Mucosa of descending colon (tissue), 3 donors: Measurements from ENCODE around the gene MAN1C1. TPM values are rescaled to one million over a fixed set of nuclear protein-coding genes. Genes with fewer than 3 reads are reported as not detected.

Source experiments
- ATAC-seq: fragments of 200-7000 bp; cut with Tn5 transposase; one replicate; pipeline ENCODE4 v1.9.1; 2020; ENCODE audit warnings: mild to moderate bottlenecking, moderate library complexity
- DNase-seq, 3 donors: peaks; one replicate each; pipeline ENCODE4 v3.0.0-alpha.2; 2020
- H3K36me3 ChIP-seq: fragments of 200-600 bp; one replicate; pipeline ENCODE4 v1.8.0; 2021; ENCODE audit warnings: low read depth, mild to moderate bottlenecking
- H3K4me1 ChIP-seq: fragments of 200-600 bp; one replicate; pipeline ENCODE4 v1.8.0; 2021; ENCODE audit warnings: low read depth, mild to moderate bottlenecking
- H3K4me3 ChIP-seq: fragments of 200-600 bp; one replicate; pipeline ENCODE4 v1.8.0; 2021; ENCODE audit warnings: mild to moderate bottlenecking
- H3K9me3 ChIP-seq: fragments of 200-600 bp; one replicate; pipeline ENCODE4 v1.8.0; 2021; ENCODE audit warnings: mild to moderate bottlenecking
- intact Hi-C, 2 donors: fragments of 100-400 bp; cut with DNase I in 1 of 2; cut with micrococcal nuclease in 1 of 2; formaldehyde crosslinking; loops; one replicate each; pipeline versions ENCODE4 v1.11.0 to v1.11.1; 2022; cut with DNase I, micrococcal nuclease
- total RNA-seq, 3 donors: library from RNA; stranded (reverse); fragmentation: NEBNext Ultra II Directional in 2 of 3; extraction: Animal tissue kit (Norgen Biotek cat#: 25700) in 2 of 3; gene quantifications; one replicate each; pipeline versions ENCODE4 v1.2.1 to v1.2.4, GENCODE V29; 2021 to 2023
- TF ChIP-seq, protein P1 (sequence below): fragments of 200-600 bp; IDR thresholded peaks from one replicate; pipeline ENCODE4 v1.8.0; 2022; ENCODE audit warnings: antibody characterized with exemption, mild to moderate bottlenecking
- donor health status: DM: no; HTN: no; CAD: no; lungs with moderate emphysema.
- donor health status: DM: no; HTN: no; CAD: no.
- donor health status: DM: no; HTN: yes; CAD: no.

The MAN1C1 gene
- total RNA-seq, 3 donors from 2014 or later = 2.5 to 22.0 (median 6.1) TPM

DNA sequence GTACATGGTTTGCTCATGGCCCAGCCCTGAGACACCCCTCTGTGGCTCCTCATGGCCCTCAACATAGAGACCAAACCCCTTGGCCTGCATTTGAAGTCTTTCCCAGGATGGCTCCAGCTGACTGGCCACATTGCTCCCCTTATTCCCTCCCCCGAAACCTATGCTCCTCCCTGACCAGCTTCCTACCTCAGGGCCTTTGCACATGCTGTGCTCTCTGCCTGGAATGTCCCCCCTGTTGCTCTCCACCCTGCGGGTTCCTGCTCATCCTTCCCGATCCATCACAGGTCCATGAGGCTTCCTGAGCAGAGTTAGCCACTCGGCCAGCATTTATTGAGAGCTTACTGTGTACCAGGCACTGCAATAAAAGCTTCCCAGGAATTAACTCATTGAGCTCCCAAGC, 112.5 kb downstream of the MAN1C1 start:
- TF ChIP-seq, protein P1, sequence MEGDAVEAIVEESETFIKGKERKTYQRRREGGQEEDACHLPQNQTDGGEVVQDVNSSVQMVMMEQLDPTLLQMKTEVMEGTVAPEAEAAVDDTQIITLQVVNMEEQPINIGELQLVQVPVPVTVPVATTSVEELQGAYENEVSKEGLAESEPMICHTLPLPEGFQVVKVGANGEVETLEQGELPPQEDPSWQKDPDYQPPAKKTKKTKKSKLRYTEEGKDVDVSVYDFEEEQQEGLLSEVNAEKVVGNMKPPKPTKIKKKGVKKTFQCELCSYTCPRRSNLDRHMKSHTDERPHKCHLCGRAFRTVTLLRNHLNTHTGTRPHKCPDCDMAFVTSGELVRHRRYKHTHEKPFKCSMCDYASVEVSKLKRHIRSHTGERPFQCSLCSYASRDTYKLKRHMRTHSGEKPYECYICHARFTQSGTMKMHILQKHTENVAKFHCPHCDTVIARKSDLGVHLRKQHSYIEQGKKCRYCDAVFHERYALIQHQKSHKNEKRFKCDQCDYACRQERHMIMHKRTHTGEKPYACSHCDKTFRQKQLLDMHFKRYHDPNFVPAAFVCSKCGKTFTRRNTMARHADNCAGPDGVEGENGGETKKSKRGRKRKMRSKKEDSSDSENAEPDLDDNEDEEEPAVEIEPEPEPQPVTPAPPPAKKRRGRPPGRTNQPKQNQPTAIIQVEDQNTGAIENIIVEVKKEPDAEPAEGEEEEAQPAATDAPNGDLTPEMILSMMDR = no peak
- no peak overlapping the region for H3K4me3 ChIP-seq
- intact Hi-C loops = no loop called here
- H3K9me3 ChIP-seq = no peaks in the 10 kb centered on the region
- no peaks in the 10 kb centered on the region for H3K36me3 ChIP-seq
- H3K4me1 ChIP-seq = peaks cover 17% of the 10 kb centered on the region
- no peak for ATAC-seq
- DNase-seq = no peak

DNA sequence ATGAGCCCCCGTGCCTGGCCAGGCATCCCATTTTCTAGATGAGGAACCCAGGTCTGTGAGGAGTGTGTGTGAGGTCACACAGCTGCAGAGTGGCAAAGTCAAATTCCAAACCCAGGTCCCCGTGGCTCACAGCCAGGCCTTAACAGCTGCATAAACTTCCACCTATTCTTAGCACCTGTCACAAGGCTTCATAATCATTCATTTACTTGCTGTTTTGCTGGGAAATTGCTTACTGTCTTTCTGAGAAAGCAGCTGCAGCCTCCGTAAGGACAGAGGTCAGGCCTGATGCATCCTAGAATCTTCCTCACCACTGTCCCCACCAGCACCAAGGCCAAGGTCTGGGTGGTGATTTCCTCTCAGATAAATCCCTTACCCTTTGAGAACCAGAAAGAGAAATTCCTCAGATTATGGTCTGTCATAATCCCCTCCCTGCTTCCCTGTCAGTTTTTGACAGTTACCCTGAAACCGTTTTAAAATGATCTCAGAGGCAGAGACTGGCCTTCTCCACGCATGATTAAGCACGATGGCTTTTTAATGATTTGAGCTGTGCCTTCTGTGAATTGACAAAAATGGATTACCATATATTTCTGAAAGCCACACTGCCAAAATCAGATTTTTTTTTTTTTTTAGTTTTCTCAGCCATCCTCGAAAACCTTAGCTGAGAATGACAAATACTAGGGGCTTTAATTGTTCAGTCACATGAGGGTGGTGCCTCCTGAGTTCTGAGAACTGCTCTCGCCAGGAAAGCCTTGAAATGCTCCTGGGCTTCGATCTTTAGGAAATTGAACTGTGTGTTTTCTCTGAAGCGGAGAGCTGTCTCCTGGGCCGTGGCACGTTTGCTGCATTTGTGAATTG, 113.4 kb downstream of the MAN1C1 start:
- TF ChIP-seq, protein P1 = no peak
- DNase-seq (peak in 1 of 3 donors; percentile 19), ATAC-seq (peak; percentile 17)
- intact Hi-C loops = no loop called here
- no peak overlapping the region for H3K4me3 ChIP-seq
- no peaks in the 10 kb centered on the region for H3K36me3 ChIP-seq
- peaks cover 17% of the 10 kb centered on the region for H3K4me1 ChIP-seq
- no peaks in the 10 kb centered on the region for H3K9me3 ChIP-seq

DNA sequence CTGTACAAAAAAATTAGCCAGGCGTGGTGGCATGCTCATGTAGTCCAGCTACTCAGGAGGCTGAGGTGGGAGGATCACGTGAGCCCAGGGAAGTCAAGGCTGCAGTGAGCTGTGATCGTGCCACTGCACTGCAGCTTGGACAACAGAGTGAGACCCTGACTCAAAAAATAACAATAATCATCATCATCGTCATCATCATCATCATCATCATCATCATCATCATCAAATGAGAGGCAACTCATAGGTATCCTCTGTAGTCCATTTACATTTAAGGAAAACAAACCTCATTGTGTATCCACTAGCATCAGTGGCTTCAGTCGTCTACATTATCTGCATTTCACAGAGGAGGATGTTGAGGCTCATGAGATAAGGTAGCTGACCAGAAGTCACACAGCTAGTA, 114.6 kb downstream of the MAN1C1 start:
- Histone ChIP-seq H3K4me3 (no peak overlapping the region), H3K9me3 (no peaks in the 10 kb centered on the region), H3K36me3 (no peaks in the 10 kb centered on the region), H3K4me1 (peaks cover 17% of the 10 kb centered on the region)
- TF ChIP-seq, protein P1 = no peak
- ATAC-seq (no peak), DNase-seq (no peak)
- intact Hi-C loops = no loop called here

DNA sequence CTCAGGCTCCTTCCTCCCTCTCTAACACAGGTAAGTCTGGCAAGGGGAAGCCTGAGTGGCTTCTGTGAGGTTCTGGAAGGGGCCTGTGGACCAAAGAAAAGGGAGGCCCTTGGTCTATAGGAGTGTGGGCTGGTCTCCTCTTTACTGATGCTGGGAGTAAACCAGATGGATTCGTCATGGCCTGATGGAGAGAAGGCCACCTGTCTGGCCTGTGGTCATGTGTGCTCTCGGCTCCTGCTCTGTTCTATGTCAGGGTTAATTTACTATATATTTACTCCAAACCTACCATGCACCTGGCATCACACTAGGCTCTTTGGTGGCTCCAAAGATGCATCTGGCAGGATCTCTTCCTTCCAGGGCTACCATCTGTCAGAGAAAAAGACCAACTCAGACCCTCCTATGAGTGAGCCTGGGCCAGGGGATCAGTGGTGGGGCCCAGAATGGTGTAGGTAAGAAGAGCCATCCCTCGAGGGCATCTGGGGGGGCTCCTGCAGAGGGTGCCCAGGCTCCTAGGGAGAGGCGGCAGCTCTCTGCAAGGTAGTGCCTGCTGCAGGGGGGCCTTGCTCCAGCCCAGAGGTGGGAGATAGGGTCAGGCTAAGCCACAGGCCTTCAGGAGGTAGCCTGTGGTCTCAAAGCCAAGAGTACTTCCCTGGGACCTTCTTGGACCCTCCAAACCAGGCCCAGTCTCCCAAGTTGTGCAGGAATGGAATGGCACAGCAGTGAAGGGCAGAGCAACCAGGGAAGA, 115.2 kb downstream of the MAN1C1 start:
- H3K36me3 ChIP-seq = no peaks in the 10 kb centered on the region
- ATAC-seq (no peak), DNase-seq (no peak)
- no peaks in the 10 kb centered on the region for H3K9me3 ChIP-seq
- TF ChIP-seq, protein P1 = no peak
- intact Hi-C loops = no loop called here
- no peak overlapping the region for H3K4me3 ChIP-seq
- peaks cover 16% of the 10 kb centered on the region for H3K4me1 ChIP-seq

DNA sequence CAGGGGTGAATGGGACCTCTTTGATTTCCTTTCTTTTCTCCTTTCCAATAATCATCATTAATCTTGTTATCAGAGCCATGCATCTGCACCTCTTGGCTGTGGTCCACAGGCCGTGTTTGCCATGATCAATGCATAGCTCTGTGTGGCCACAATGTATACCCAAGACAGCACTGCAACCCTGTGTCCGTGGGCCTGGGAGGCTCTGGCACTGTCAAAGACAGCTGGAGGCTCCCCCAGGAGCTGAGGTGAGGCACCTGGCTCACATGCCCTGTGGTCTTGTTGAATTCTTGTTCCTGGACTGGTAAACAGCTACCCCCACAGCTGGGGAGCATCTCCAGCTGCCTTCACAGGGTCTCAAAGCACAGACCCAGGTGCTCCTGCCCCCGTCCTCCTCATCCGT, 116.2 kb downstream of the MAN1C1 start:
- H3K36me3 ChIP-seq = no peaks in the 10 kb centered on the region
- peaks cover 6% of the 10 kb centered on the region for H3K4me1 ChIP-seq
- no peaks in the 10 kb centered on the region for H3K9me3 ChIP-seq
- intact Hi-C loops = no loop called here
- DNase-seq (no peak), ATAC-seq (no peak)
- TF ChIP-seq, protein P1 = no peak
- H3K4me3 ChIP-seq = no peak overlapping the region
